Breast epithelium (tissue), 4 donors: ENCODE measurements around the gene SPDEF. TPM values are rescaled to one million over a fixed set of nuclear protein-coding genes. Genes with fewer than 3 reads are reported as not detected.
A peak's percentile ranks its signal among the peaks of the same experiment; 100 is the strongest.

Source experiments
- DNase-seq, 2 donors: peaks; one replicate each; pipeline ENCODE4 v3.0.0-alpha.2; 2019; ENCODE audit warnings: low spot score in 2 of 2
- H3K27ac ChIP-seq, 2 donors: fragments of 200-600 bp; sonication (generic) in 1 of 2; one replicate each; pipeline ENCODE4 v1.5.1; 2016 to 2019; ENCODE audit warnings: mild to moderate bottlenecking in 1 of 2
- H3K27me3 ChIP-seq, 2 donors: fragments of 200-600 bp; sonication (generic) in 1 of 2; one replicate each; pipeline versions ENCODE4 v1.5.1 to v1.6.0; 2017 to 2019; ENCODE audit warnings: control low read depth in 1 of 2, mild to moderate bottlenecking in 1 of 2
- H3K36me3 ChIP-seq: fragments of 200-600 bp; one replicate; pipeline ENCODE4 v1.5.1; 2019
- H3K4me1 ChIP-seq, 2 donors: fragments of 200-600 bp; sonication (generic); one replicate each; pipeline ENCODE4 v1.5.1; 2016 to 2019; ENCODE audit warnings: control low read depth in 1 of 2
- H3K4me3 ChIP-seq, 3 donors: fragments of 200-600 bp; sonication (generic); 1 replicate in 2 of 3; 2 replicates in 1 of 3; pipeline ENCODE4 v1.5.1; 2016 to 2019; ENCODE audit warnings: mild to moderate bottlenecking in 3 of 3, moderate library complexity in 2 of 3
- H3K9me3 ChIP-seq, 2 donors: fragments of 200-600 bp; sonication (generic) in 1 of 2; one replicate each; pipeline ENCODE4 v1.5.1; 2016 to 2019; ENCODE audit warnings: control low read depth in 1 of 2
- POLR2A ChIP-seq: fragments of 450-650 bp; IDR thresholded peaks from one replicate; pipeline ENCODE4 v1.6.1; 2016; ENCODE audit warnings: antibody characterized with exemption, mild to moderate bottlenecking, moderate library complexity
- POLR2AphosphoS5 ChIP-seq, 3 donors: sonication (generic); formaldehyde crosslinking; IDR thresholded peaks; one replicate each; pipeline ENCODE4 v1.6.1; 2017; ENCODE audit warnings: antibody characterized with exemption in 3 of 3
- intact Hi-C: fragments of 100-400 bp; cut with DNase I; formaldehyde crosslinking; loops from one replicate; pipeline ENCODE4 v1.15.1; 2023; ENCODE audit warnings: low total_unique reads
- total RNA-seq, 3 donors: library from RNA; depleted of rRNA; stranded (reverse); fragments of >200 nt; gene quantifications; one replicate each; pipeline ENCODE4 v1.1.0, GENCODE V29; 2016
- TF ChIP-seq, protein P1 (sequence below), 3 donors: fragments of 450-650 bp; IDR thresholded peaks; one replicate each; pipeline ENCODE4 v1.5.1; 2016 to 2017; ENCODE audit warnings: antibody characterized with exemption in 3 of 3, mild to moderate bottlenecking in 3 of 3, moderate library complexity in 3 of 3

The SPDEF gene
- total RNA-seq, 3 donors from 2014 or later, result 0.48 to 123 (median 89.0) TPM

GRCh38 chr6:34600101-34600500, 44.0 kb upstream of the SPDEF start:
- Histone ChIP-seq H3K27me3 (no peaks in the 10 kb centered on the region), H3K4me1 (peaks cover 0 to 32% of the 10 kb centered on the region in 2 donors), H3K27ac (peak overlapping the region; percentile 75), H3K36me3 (no peaks in the 10 kb centered on the region), H3K9me3 (no peaks in the 10 kb centered on the region), H3K4me3 (no peak overlapping the region)
- intact Hi-C loops, result no loop called here
- DNase-seq, result no peak
- TF ChIP-seq POLR2A (no peak), POLR2AphosphoS5 (IDR thresholded peaks at IDR 0.05) (no peak)
- TF ChIP-seq, protein P1, sequence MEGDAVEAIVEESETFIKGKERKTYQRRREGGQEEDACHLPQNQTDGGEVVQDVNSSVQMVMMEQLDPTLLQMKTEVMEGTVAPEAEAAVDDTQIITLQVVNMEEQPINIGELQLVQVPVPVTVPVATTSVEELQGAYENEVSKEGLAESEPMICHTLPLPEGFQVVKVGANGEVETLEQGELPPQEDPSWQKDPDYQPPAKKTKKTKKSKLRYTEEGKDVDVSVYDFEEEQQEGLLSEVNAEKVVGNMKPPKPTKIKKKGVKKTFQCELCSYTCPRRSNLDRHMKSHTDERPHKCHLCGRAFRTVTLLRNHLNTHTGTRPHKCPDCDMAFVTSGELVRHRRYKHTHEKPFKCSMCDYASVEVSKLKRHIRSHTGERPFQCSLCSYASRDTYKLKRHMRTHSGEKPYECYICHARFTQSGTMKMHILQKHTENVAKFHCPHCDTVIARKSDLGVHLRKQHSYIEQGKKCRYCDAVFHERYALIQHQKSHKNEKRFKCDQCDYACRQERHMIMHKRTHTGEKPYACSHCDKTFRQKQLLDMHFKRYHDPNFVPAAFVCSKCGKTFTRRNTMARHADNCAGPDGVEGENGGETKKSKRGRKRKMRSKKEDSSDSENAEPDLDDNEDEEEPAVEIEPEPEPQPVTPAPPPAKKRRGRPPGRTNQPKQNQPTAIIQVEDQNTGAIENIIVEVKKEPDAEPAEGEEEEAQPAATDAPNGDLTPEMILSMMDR (IDR thresholded peaks at IDR 0.05), result no peak

DNA sequence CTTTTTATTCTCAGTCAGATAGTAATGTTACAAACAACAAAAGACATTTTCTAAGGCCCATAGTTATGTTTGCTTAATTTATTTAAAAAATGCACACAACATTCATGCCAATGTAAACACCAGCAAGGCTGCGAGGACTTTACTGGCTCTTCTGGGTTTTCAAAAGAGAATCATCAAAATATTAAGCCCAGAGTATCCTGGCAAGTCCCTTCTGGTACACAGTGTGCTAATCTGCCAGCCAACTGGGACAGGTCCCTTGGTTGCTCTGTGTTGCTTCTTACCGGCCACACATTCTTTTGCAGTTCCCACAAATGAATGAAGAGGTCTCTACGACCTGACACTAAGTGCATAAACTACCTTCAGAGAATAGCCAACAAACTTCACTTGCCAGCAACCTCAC, 42.6 kb upstream of the SPDEF start:
- DNase-seq, result peak in 1 of 2 donors; percentile 33
- H3K4me1 ChIP-seq, result peaks cover 0 to 32% of the 10 kb centered on the region in 2 donors
- H3K9me3 ChIP-seq, result no peaks in the 10 kb centered on the region
- no peaks in the 10 kb centered on the region for H3K27me3 ChIP-seq
- no peaks in the 10 kb centered on the region for H3K36me3 ChIP-seq
- TF ChIP-seq POLR2AphosphoS5 (IDR thresholded peaks at IDR 0.05) (no peak), POLR2A (no peak)
- TF ChIP-seq, protein P1 (IDR thresholded peaks at IDR 0.05), result no peak
- H3K27ac ChIP-seq, result peak overlapping the region; percentile 75
- no peak overlapping the region for H3K4me3 ChIP-seq
- intact Hi-C loops, result loop anchor here (5.0 kb wide), 1 partner anchor 346 kb away; no protein-coding TSS in a partner anchor

- no peaks in the 10 kb centered on the region for H3K36me3 ChIP-seq
- H3K9me3 ChIP-seq, result no peaks in the 10 kb centered on the region
- no peak for TF ChIP-seq POLR2A
- TF ChIP-seq POLR2AphosphoS5 (IDR thresholded peaks at IDR 0.05), result no peak
- TF ChIP-seq, protein P1 (IDR thresholded peaks at IDR 0.05), result no peak
- H3K4me3 ChIP-seq, result no peak overlapping the region
- H3K27me3 ChIP-seq, result no peaks in the 10 kb centered on the region
- intact Hi-C loops, result loop anchor here (5.0 kb wide), 1 partner anchor 345 kb away; no protein-coding TSS in a partner anchor
- peaks cover 0 to 36% of the 10 kb centered on the region in 2 donors for H3K4me1 ChIP-seq
- no peak for DNase-seq
- H3K27ac ChIP-seq, result peak overlapping the region; percentile 75
Observed at GRCh38 chr6:34597605-34598353, 41.6 kb upstream of the SPDEF start.

DNA sequence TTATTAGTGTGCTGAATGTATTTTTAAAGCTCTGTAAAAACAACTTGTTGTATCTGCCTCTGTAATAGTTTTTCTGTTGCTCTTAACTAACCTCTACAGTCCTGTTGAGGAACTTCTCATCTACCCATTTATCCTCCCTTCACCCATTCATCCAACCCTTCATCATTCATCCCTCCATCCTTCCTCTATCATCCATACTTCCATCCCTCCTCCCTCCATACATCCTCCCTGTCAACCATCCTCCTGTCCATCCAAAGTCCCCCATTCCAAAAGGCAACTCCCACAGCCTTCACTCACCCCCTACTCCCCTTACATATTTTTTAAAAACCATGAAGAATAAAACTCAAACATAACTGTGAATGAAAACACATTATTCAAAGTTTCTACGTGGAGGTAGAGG, 40.7 kb upstream of the SPDEF start:
- intact Hi-C loops, result loop anchor here (5.0 kb wide), 1 partner anchor 344 kb away; no protein-coding TSS in a partner anchor
- H3K36me3 ChIP-seq, result no peaks in the 10 kb centered on the region
- no peaks in the 10 kb centered on the region for H3K9me3 ChIP-seq
- H3K4me1 ChIP-seq, result peaks cover 0 to 36% of the 10 kb centered on the region in 2 donors
- H3K27me3 ChIP-seq, result no peaks in the 10 kb centered on the region
- peak overlapping the region; percentile 75 for H3K27ac ChIP-seq
- TF ChIP-seq POLR2AphosphoS5 (IDR thresholded peaks at IDR 0.05), result no peak
- TF ChIP-seq, protein P1 (IDR thresholded peaks at IDR 0.05), result no peak
- TF ChIP-seq POLR2A, result no peak
- no peak overlapping the region for H3K4me3 ChIP-seq
- DNase-seq, result no peak
